ENCODE data around the gene RLN3.

GRCh38 chr19:14022469-14022868 is 5.5 kb upstream of the RLN3 start:
- TF ChIP-seq POLR2A (IDR thresholded peaks at IDR 0.05) (no peak), CTCF (IDR thresholded peaks at IDR 0.05) (no peak)
